DMS53 (cell line): ENCODE data around the gene CCT3.
"Not testable (repeated sequence)": the region's sequence is repeated elsewhere in the genome, so short reads cannot be mapped to it uniquely, and the experiment has no call there.

Source experiments
- DNase-seq: peaks from one replicate; lab custom pipeline; 2025; lab: John Stamatoyannopoulos, UW

Gene CCT3

DNA sequence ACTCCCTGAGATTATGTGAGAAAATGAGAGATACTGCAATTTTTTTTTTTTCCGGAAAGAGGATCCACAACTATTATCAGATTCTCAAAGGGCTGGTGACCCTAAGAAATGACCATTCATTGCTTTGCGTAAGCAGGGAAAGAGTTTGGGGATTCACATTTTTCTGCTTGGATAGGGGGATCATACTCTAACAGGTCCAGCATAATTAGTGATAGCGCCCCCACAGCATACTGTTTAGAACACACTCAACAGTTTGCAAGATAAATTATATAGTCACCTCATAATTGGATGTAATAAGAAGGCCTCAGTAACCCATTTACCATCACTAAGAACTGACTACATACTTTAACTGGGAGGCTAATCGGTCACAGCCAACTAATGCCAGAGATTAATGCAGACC, 1.9 kb downstream of the CCT3 start:
- peak; percentile 19 for DNase-seq

DNA sequence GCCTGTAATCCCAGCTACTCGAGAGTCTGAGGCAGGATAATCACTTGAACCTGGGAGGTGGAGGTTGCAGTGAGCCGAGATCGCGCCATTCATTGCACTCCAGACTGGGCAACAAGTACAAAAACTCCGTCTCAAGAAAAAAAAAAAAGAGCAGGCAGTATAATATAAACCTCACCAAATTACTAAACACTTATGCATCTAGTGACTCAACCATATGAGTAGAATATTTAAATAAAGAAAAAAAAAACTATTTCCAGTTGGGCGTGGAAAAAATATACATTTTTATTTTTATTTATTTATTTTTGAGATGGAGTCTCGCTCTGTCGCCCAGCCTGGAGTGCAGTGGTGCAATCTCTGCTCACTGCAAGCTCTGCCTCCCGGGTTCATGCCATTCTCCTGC, 14.9 kb downstream of the CCT3 start:
- not testable (repeated sequence) for DNase-seq

DNA sequence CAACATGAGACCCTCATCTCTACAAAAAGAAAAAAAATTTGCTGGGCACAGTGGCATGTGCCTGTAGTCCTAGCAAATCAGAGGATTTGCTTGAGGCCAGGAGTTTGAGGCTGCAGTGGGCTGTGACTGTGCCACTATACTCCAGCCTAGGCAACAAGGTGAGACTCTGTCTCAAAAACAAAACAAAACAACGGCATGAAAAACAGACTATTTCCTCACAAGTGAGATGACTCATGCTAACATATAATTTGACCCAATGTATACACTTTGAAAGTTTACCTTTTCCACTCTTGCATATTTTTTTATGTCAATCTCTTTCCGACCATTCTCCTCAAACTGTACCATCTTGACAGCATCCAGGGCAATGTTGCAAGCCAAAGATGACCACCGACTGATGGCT, 17.5 kb downstream of the CCT3 start:
- peak; percentile 67 for DNase-seq

DNA sequence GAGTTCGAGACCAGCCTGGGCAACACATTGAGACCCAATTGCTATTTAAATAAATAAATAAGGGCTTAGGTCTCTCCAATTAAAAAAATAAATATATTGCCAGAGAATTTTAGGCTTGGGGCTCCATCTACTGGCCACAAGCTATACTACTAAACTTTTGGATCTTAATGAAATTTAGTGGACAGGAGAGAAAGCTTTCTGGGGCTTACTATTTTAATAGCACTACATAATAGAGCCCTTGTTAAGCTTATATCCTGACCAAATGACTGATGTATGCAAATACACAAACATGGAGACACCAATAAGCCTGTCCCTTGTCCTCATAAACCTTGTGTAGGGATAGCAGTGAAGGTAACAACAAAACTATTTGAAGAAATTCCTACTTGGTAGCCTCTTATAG, 18.4 kb downstream of the CCT3 start:
- peak; percentile 54 for DNase-seq

DNA sequence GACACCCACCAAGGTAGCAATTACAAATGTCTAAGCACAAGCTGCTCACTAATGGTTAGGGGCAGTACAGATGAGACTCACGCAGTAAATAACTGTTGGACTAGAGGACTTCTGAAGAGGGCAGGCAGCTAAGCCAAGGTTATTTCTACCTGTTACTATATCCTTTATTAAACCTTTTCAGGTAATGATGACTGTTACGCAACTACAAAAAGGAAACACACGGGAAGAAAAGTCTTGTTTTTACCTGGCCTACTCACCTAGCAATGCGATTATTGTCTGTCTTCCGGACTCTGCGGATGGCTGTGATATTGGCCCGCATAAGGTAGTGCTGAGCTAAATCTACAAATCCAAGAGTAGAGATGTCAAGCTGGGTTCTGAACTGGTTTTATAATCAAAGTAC, 21.2 kb downstream of the CCT3 start:
- DNase-seq = no peak

DNA sequence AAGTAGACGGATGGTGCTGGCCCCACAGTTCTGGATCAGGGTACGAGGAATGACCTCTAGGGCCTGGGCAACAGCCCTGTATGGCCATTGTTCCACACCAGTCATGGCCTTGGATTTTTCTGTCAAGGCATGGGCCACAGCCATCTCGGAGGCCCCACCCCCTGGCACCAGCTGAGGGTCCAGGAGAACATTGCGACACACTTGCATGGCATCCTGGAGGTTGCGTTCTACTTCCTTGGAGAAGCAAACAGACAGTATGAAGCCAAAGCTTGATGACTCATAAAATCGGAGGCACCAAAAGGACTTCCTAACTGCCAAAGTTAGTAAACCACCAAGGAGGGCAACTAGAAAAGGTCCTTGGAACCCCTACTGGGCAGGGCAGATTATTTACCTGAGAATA, 27.1 kb downstream of the CCT3 start:
- no peak for DNase-seq

DNA sequence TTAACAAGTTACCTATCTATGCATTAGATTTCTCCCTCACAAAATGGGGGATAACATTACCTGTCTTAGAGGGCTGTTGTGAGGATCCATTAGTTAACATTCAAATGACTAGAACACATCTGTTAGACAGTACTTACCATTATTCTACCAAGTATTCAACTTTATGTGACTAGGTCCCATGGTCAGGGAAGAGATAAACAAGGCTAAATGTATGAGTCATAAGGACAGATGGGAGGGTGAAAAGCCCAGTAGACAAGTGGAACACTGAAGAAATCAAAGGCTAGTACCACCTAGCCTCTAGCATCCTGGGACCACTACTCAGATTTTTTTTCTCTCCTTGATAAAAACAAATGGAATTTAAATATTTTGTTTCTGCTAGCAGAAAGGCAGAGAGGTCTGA, 30.0 kb downstream of the CCT3 start:
- peak; percentile 20 for DNase-seq

DNA sequence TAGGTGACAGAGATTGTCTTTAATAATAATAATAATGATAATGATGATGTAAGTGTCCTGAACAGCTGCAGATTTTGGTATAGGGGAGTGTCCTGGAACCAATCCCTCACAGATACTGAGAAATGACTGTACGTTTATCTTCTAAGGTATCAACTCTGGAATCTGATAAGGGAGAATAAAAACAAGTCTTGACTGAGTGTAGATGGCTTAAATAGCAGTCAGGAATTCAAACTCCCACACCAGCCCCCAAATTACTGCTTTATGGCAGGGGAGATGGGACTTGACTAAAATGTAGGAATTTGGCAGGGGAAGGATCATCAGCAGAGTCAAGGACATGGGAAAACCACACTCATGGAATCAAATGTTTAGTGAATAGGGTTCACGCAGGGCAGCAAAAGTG, 32.9 kb downstream of the CCT3 start:
- no peak for DNase-seq

DNA sequence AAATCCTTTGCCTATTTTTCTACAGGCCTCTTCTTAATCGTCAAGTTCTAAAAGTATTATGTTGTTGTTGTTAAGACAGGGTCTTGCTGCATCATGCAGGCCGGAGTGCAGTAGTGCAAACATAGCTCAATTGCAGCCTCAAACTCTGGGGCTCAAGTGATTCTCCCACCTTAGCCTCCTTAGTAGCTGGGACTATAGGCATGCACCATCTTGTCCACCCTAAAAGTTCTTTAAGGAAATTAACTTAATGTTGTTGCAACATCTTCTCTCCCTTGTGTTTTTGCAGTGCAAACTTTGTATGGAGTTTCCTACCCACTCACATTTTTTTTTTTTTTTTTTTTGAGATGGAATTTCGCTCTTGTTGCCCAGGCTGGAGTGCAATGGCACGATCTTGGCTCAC, 34.9 kb downstream of the CCT3 start:
- DNase-seq = no peak

DNA sequence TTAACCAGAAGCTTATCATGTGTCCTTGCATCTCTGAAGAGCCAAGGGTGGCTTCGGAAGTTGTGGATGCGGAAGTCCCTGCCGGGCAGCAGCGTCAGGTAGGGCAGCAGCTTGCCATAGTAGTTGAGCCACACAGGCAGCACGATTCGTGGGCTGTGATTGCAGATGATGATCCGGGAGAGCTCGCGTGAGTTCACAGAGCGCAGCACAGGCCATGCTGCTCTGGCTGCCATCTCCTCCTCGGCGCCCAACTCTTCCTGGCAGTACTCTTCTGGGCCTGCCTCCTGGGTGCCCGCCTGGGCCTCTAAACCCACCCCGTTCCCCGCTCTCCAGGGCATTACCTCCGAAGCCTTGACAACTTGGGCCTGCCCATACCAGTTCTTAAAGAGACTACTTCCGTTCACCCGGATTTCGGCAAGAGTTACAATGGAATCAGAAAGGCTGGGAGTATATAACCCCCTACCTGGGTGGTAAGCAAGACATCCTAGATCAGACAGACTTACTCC, 39.2 kb downstream of the CCT3 start, which contains the start of gene VHLL:
Gene VHLL (minus strand): TSS at position 456 of the 506 bp plus-strand sequence. CDS start 118 bp downstream, at position 338.
- DNase-seq = no peak

DNA sequence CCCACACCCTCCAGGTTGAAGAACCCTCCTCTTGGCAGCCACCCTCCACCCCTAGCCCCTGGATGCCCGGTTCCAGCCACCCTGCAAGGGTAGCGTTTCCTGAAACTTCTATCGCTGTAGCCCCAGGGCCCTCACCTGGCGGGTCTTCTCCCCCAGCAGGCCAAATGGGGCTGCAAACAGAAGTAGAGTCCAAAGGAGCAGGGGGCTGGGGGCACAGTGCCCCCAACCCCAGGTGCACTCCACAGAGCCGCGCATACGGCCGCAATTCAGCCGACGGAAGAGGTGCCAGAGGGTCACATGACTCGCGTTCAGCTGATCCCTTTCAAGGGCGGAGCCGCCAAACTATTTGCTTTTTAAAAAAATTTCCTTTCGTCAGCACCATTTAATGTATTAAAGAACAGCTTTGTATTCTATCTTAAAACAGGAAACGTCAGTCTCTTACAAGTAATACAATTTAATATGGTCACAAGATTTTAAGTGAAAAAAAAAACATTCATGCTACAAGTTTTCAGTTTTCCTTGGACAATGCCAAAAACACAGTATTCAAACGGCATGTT, 42.6 kb downstream of the CCT3 start, which contains the start of gene GLMP:
Gene GLMP (minus strand): TSS at position 289 of the 557 bp plus-strand sequence. CDS start 34 bp downstream, at position 255.
- peak; percentile 76 for DNase-seq

DNA sequence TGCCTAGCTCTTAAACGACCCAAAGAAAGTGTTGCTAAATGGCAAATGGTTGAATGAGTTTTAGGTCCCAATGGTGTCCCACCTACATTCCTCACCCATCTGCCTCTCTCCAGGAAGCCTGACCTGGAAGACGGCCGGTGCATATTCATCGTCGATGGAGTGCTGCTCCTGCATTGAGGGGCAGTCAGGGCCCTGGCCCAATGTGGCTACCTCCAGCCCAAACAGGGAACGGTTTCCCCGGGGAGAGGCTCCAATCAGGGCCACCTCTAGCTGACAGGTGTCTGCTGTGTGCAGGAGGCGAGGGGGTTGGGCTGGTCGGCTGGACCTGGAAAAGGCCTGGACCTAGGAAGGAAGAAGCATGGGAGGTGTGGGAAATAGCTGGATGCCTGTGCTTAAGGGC, 44.2 kb downstream of the CCT3 start:
- DNase-seq = no peak

DNA sequence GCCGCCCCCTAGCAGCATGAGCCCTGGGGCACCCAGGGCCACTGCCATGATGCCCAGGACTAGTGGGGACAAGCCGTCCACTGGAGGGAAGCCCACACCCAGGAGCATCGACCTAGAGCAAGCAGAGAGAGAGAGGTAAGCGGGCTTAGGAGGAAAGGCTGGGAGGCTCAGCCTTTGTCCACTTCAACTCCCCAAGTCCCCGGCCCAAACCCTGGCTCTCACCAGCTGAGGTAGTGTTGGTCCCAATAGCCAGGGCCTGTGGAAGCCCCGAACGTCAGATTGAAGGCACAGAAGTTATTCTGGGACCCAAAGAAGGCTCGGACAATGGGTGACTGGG, 45.0 kb downstream of the CCT3 start:
- DNase-seq = no peak

DNA sequence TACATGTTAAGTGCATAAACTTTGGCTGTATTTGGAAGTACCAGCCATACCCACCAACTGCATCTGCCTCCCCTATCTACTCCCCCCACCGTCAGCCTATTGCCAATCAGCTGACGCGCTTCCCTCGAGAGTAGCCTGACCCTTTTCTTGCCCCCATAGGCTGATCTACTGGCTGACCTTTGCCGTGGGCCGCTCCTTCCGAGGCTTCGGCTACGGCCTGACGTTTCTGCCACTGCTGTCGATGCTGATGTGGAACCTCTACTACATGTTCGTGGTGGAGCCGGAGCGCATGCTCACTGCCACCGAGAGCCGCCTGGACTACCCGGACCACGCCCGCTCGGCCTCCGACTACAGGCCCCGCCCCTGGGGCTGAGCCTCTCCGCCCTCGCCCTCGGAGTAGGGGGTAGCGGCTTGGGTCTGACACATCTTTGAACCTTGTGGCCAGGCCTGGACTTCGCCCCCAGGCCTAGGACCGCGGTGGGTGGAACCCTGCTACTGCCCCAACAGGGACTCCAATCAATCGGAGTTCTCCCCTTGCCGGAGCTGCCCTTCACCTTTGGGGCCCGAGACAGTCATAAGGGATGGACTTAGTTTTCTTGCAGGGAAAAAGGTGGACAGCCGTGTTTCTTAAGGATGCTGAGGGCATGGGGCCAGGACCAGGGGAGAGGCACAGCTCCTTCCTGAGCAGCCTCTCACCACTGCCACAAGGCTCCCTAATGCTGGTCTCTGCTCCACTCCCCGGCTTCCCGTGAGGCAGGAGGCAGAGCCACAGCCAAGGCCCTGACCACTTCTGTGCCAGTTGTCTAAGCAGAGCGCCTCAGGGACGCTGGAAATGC, 46.6 kb downstream of the CCT3 start:
- DNase-seq = peak; percentile 90

DNA sequence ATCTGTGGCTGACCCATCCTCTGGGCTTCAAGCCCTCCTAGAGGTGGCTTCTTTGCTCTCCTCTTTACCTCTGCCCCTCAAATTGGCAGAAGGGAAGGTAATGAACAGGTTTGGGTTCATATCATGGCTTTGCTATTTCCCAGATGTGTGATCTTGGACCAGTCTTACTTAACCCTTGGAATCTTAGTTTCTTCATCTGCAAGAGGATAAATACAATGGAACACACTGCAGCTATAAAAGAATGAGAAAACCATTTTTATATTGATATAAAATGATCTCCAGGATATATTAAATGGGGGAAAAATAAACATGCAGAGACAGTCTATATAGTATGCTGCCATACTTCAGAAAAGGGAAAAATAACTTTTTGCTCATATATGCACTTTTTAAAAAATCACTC, 48.2 kb downstream of the CCT3 start:
- DNase-seq = no peak

DNA sequence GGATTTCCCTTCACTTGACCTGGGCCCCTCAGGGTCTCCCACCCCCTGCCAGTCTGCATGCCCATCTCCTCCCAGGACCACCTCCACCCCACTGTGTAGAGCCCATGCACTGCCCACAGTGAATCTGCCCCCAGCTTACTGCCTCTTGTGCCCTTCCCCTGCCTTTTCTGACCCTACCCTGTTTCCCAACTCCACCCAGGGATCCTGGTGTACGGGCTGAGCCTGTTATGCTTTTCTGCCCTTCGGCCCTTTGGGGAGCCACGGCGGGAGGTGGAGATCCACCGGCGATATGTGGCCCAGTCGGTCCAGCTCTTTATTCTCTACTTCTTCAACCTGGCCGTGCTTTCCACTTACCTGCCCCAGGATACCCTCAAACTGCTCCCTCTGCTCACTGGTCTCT, 52.0 kb downstream of the CCT3 start:
- no peak for DNase-seq

DNA sequence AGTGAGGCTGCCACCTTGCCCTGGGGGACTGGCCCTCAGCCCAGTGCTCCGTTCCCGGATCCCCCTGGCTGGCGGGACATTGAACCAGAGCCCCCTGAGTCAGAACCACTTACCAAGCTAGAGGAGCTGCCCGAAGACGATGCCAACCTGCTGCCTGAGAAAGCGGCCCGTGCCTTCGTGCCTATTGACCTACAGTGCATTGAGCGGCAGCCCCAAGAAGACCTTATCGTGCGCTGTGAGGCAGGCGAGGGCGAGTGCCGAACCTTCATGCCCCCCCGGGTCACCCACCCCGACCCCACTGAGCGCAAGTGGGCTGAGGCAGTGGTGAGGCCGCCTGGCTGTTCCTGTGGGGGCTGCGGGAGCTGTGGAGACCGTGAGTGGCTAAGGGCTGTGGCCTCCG, 52.7 kb downstream of the CCT3 start:
- no peak for DNase-seq

DNA sequence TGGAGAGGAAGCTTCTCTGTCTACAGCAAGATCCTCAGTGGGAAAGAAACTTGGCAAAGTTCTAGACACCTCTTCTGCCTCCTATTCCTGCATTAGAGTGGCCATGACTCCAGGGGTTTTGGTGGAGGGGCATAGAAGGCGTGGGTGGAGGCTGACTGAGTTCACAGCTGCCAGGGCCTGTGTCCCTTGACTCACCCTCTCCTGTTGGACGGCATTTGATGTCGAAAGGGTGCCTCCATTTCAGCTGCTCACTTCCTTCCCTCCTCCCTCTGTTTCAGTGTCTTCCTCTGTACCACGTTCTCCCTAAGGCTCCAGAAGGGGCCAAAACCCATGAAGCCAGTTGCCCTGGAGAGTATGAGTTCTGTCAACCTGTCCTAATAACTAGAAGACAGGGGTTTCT, 53.3 kb downstream of the CCT3 start:
- no peak for DNase-seq

DNA sequence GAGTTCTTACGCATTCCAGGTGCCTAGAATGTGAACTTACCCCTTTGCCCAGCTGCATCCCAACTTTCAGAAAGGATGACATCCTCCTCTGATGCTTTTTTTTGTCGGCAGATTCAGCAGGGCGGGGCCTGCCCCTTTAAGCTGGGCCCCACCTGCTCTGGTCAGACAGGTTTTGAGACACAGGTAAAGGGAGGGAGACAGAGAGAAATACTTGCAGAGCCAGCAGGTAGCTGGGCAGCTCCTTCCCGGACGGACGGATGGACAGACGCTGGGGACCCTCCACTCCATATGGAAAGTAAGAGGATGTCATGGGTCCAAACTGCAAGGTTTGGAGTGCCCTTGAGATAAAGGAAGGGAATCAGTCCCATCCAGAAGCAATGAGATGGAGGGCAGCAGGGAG, 54.0 kb downstream of the CCT3 start, which contains the start of gene TMEM79:
Gene TMEM79 (plus strand): TSS at position 214 of the 400 bp plus-strand sequence. CDS start 902 bp downstream, outside the sequence.
- DNase-seq = peak; percentile 43

DNA sequence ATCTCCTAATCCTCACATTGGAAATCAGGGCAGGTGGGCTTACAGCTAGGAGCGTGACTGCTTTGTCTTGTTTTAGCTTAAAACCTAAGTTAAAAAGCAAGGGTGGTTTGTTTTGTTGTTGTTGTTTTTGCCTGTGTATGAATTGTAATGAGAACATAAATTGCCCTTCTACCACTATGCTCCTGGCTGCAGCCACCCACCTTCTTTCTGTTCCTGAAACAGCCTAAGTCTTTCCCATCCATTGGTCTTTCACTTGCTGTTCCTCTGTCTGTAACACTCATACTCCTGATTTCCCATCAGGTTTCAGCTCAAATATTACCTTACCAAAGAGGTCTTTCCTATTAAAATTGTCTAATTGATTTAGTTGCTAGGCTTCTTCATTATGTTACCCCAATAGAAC, 54.6 kb downstream of the CCT3 start:
- no peak for DNase-seq

DNA sequence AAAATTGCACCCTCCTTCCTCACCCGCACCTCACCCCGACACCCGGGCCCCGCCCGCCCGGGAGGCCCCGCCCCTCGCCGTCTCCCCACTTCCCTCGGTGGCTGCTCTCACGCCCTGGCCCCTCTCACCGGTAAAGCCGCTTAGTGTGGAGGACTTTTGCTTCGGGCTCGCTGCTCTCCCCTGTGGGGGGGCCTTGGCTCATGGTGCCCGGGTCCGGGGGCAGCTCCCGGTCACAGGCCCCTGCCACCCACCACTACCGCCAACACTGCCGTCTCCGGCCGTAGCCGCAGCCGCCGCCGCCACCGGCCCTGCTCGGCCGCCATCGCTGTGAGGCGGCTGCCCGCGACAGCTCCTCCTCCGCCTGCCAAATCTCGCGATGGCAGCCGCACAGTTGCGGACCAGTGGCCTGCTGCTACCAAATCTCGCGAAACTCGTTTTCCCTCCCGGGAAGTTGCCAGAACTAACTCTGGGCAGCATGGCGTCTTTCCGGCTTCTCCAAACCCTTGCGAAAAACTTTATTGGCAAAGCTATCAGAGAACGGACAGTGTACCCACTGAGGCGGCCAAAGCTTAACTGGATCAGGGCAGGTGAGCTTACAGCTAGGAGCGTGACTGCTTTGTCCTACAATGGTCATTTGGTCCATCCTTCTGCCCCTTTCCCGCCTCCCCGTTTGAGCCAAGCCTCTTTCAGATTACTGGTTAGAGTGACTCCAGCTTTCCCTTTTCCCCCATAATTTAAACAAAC, 55.4 kb downstream of the CCT3 start, which contains the start of gene SMG5:
Gene SMG5 (minus strand): TSS at position 347 of the 744 bp plus-strand sequence. CDS start 145 bp downstream, at position 202.
- DNase-seq = peak; percentile 99

DNA sequence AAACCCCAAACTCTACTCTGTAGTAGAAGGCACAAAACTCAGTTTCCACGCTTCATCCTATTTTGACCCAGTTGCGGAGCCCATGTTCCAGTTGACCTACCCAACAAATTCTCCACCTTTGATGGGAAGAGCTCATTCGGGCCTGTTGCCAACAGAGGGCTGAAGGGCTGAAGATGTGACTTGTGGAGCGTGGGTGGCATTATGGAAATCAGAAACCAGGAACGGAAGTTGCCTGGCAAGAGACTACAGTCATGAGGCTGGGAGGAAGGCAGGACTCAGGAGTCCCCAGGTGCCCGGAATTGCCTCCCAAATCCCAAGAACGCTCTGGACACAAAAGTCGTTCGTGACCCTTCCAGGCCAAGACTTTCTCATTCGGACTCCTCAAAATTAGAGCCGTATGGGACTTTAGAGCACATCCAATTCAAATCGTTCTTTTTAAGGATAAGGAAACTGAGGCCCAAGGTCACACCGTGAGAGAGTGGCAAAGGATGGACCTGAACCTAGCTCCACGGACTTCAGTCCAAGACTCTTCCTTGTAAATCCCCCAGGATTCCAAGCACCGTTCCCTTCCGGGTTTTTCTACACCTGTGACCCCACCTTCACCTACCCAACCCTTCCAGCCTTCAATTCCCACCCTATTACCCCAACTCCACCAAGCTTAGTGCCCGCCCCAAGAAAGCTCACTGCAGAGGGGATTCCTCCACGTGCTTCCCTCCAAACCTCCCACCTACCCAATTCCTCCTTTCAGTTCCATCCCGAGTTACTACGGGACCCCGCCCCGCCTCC, 56.2 kb downstream of the CCT3 start:
- DNase-seq = peak; percentile 74
